ENCODE results near the gene GFOD2.

- no peak for TF ChIP-seq EP300 (IDR thresholded peaks at IDR 0.05; ENCODE audit: low read depth)
- TF ChIP-seq CTCF (IDR thresholded peaks at IDR 0.05) = no peak
- TF ChIP-seq POLR2AphosphoS5 (IDR thresholded peaks at IDR 0.05) = no peak
- no peak for TF ChIP-seq POLR2A (IDR thresholded peaks at IDR 0.05)
Measured at GRCh38 chr16:67667453-67667816, 51.7 kb downstream of the GFOD2 start.

All from transverse colon (tissue), 4 donors.